H1 (cell line): Measurements from ENCODE around the gene CNIH3. TPM values are rescaled to one million over a fixed set of nuclear protein-coding genes. Genes with fewer than 3 reads are reported as not detected.

ENCODE experiments used
- CTCF ChIA-PET: fragments of 300-600 bp; sonication (Branson Sonifier 250); formaldehyde crosslinking; loops from one replicate; lab custom pipeline; 2021; ENCODE audit not compliant: partially characterized antibody; lab: Charles Lee
- POLR2A ChIA-PET: fragments of 300-600 bp; sonication (Branson Sonifier 250); formaldehyde crosslinking; loops from one replicate; lab custom pipeline; 2021; ENCODE audit warnings: inconsistent platforms; ENCODE audit not compliant: partially characterized antibody; lab: Charles Lee
- DNase-seq, 2 experiments: peaks; one replicate each; pipeline versions ENCODE4 v3.0.0 to v3.0.0-alpha.2; 2010 to 2022; ENCODE audit warnings: low spot score in 2 of 2, low read depth in 1 of 2, mixed read lengths in 1 of 2
- FAIRE-seq: peaks from 2 replicates; lab custom pipeline; 2011; peaks lifted over from hg19 to GRCh38; lab: Jason Lieb, UNC
- H2AFZ ChIP-seq: 2 replicates; pipeline ENCODE4 v1.8.1; 2012; ENCODE audit warnings: low read length, inconsistent platforms
- H2AK5ac ChIP-seq: 2 replicates; pipeline ENCODE4 v1.6.1; 2013; ENCODE audit warnings: low read depth, low read length
- H2BK120ac ChIP-seq: replicated peaks from 2 replicates; pipeline ENCODE3; 2013; ENCODE audit warnings: low read depth, low read length, inconsistent platforms
- H2BK12ac ChIP-seq: 2 replicates; pipeline ENCODE4 v1.6.1; 2013; ENCODE audit warnings: low read depth, low read length
- H2BK15ac ChIP-seq: 2 replicates; pipeline ENCODE4 v1.6.1; 2013; ENCODE audit warnings: low read length
- H2BK20ac ChIP-seq: 2 replicates; pipeline ENCODE4 v1.6.1; 2013; ENCODE audit warnings: low read length
- H2BK5ac ChIP-seq: 2 replicates; pipeline ENCODE4 v1.6.1; 2013; ENCODE audit warnings: low read depth, low read length
- H3K14ac ChIP-seq: 2 replicates; pipeline ENCODE4 v1.6.1; 2013; ENCODE audit warnings: inconsistent platforms; ENCODE audit not compliant: insufficient read length
- H3K18ac ChIP-seq: 2 replicates; pipeline ENCODE4 v1.6.1; 2013; ENCODE audit warnings: low read length; ENCODE audit errors: extremely low read depth
- H3K23ac ChIP-seq: 2 replicates; pipeline ENCODE4 v1.6.1; 2013; ENCODE audit warnings: inconsistent platforms; ENCODE audit not compliant: insufficient read length
- H3K23me2 ChIP-seq: 2 replicates; pipeline ENCODE4 v1.6.1; 2013; ENCODE audit warnings: low read depth, low read length
- H3K27ac ChIP-seq: 2 replicates; pipeline ENCODE4 v1.6.1; 2011; ENCODE audit warnings: low read depth, low read length, inconsistent platforms
- H3K27me3 ChIP-seq, 4 experiments: replicated peaks in 1 of 4; 1 replicate in 1 of 4; 2 replicates in 3 of 4; pipeline versions ENCODE4 v1.6.1 to v1.8.1; 2011 to 2013; ENCODE audit warnings: low read length in 3 of 4, mild to moderate bottlenecking in 3 of 4, inconsistent platforms in 2 of 4, mixed read lengths in 2 of 4, moderate library complexity in 1 of 4; ENCODE audit not compliant: control insufficient read depth in 3 of 4, insufficient read depth in 3 of 4; ENCODE audit errors: extremely low read depth in 1 of 4
- H3K36me3 ChIP-seq, 4 experiments: 2 replicates each; pipeline versions ENCODE4 v1.6.1 to v1.8.1; 2011 to 2013; ENCODE audit warnings: mild to moderate bottlenecking in 4 of 4, low read length in 3 of 4, moderate library complexity in 2 of 4, control low read depth in 1 of 4, inconsistent platforms in 1 of 4; ENCODE audit not compliant: insufficient read depth in 4 of 4, control insufficient read depth in 2 of 4
- H3K4ac ChIP-seq: replicated peaks from 2 replicates; pipeline ENCODE3; 2013; ENCODE audit warnings: low read length, low read depth, mixed read lengths, inconsistent platforms; ENCODE audit not compliant: insufficient read length
- H3K4me1 ChIP-seq, 4 experiments: replicated peaks in 1 of 4; 1 replicate in 1 of 4; 2 replicates in 3 of 4; pipeline versions ENCODE4 v1.6.1 to v1.8.1; 2011 to 2013; ENCODE audit warnings: low read length in 3 of 4, inconsistent platforms in 2 of 4, mixed read lengths in 1 of 4; ENCODE audit not compliant: insufficient read depth in 4 of 4, control insufficient read depth in 3 of 4
- H3K4me2 ChIP-seq, 2 experiments: 2 replicates each; pipeline versions ENCODE4 v1.6.1 to v1.8.1; 2011 to 2013; ENCODE audit warnings: low read depth in 2 of 2, low read length in 2 of 2, control low read depth in 1 of 2, inconsistent platforms in 1 of 2, mild to moderate bottlenecking in 1 of 2; ENCODE audit not compliant: insufficient read depth in 1 of 2
- H3K4me3 ChIP-seq, 4 experiments: fragments of 200-600, 300-600 bp in 1 of 4; sonication (generic), shearing (Covaris generic), sonication (Bioruptor Twin) in 1 of 4; 2 replicates each; pipeline versions ENCODE4 v1.5.1 to v1.8.1; 2011 to 2016; ENCODE audit warnings: low read length in 4 of 4, low read depth in 3 of 4, control low read depth in 2 of 4, inconsistent platforms in 2 of 4, mild to moderate bottlenecking in 2 of 4, mixed read lengths in 1 of 4, moderate library complexity in 1 of 4; ENCODE audit not compliant: insufficient read depth in 2 of 4; ENCODE audit errors: extremely low read depth in 1 of 4
- H3K56ac ChIP-seq: replicated peaks from 2 replicates; pipeline ENCODE3; 2013; ENCODE audit warnings: low read depth, mild to moderate bottlenecking, mixed read lengths, low read length, inconsistent platforms; ENCODE audit not compliant: insufficient read length
- H3K79me1 ChIP-seq: 2 replicates; pipeline ENCODE4 v1.6.1; 2013; ENCODE audit warnings: low read depth, low read length, control low read depth
- H3K79me2 ChIP-seq, 2 experiments: 2 replicates each; pipeline versions ENCODE4 v1.6.1 to v1.8.1; 2012 to 2013; ENCODE audit warnings: low read length in 2 of 2, mild to moderate bottlenecking in 2 of 2, inconsistent platforms in 1 of 2; ENCODE audit not compliant: insufficient read depth in 2 of 2, control insufficient read depth in 1 of 2
- H3K9ac ChIP-seq, 4 experiments: replicated peaks in 1 of 4; 1 replicate in 1 of 4; 2 replicates in 3 of 4; pipeline versions ENCODE4 v1.6.1 to v1.8.1; 2011 to 2013; ENCODE audit warnings: low read depth in 3 of 4, low read length in 3 of 4, control low read depth in 2 of 4, mild to moderate bottlenecking in 2 of 4, moderate library complexity in 2 of 4, inconsistent platforms in 1 of 4; ENCODE audit errors: extremely low read depth in 1 of 4
- H3K9me3 ChIP-seq, 2 experiments: 2 replicates each; pipeline versions ENCODE4 v1.6.1 to v1.8.1; 2012 to 2013; ENCODE audit warnings: mild to moderate bottlenecking in 2 of 2, moderate library complexity in 2 of 2, control low read depth in 1 of 2, inconsistent platforms in 1 of 2, low read depth in 1 of 2, low read length in 1 of 2, mixed read lengths in 1 of 2; ENCODE audit not compliant: insufficient read depth in 2 of 2
- H4K20me1 ChIP-seq, 2 experiments: replicated peaks in 1 of 2; 2 replicates each; pipeline versions ENCODE3 to v1.8.1; 2011 to 2013; ENCODE audit warnings: inconsistent platforms in 2 of 2, low read length in 2 of 2, mild to moderate bottlenecking in 1 of 2; ENCODE audit not compliant: insufficient read depth in 2 of 2, control insufficient read depth in 1 of 2
- H4K5ac ChIP-seq: 2 replicates; pipeline ENCODE4 v1.6.1; 2013; ENCODE audit warnings: low read length, low read depth, mixed read lengths, inconsistent platforms; ENCODE audit not compliant: insufficient read length
- H4K8ac ChIP-seq: 2 replicates; pipeline ENCODE4 v1.8.0; 2013; ENCODE audit warnings: mild to moderate bottlenecking, moderate library complexity, low read length, inconsistent platforms; ENCODE audit not compliant: insufficient read depth; ENCODE audit errors: extremely low read depth
- H4K91ac ChIP-seq: replicated peaks from 2 replicates; pipeline ENCODE3; 2013; ENCODE audit warnings: low read length, mixed read lengths, inconsistent platforms; ENCODE audit not compliant: insufficient read length
- ATF2 ChIP-seq: IDR thresholded peaks from 2 replicates; pipeline ENCODE4 v1.6.1; 2012; ENCODE audit warnings: low read length, inconsistent platforms
- GTF2F1 ChIP-seq: IDR thresholded peaks from 2 replicates; pipeline ENCODE4 v1.6.1; 2012; ENCODE audit warnings: low read depth, low read length, improper control_type of control experiment, borderline replicate concordance
- HDAC2 ChIP-seq, 2 experiments: fragments of 300-600 bp in 1 of 2; sonication (generic) in 1 of 2; IDR thresholded peaks; 2 replicates each; pipeline ENCODE4 v1.6.1; 2011 to 2012; ENCODE audit warnings: low read depth in 2 of 2, low read length in 2 of 2, mild to moderate bottlenecking in 2 of 2, moderate library complexity in 2 of 2, borderline replicate concordance in 1 of 2, inconsistent platforms in 1 of 2
- HDAC6 ChIP-seq: IDR thresholded peaks from one replicate; pipeline ENCODE4 v1.7.1; 2012; ENCODE audit warnings: low read depth, mild to moderate bottlenecking, inconsistent platforms, low read length, moderate library complexity
- KDM1A ChIP-seq: fragments of 200-600, 300-600 bp; sonication (generic); IDR thresholded peaks from 2 replicates; pipeline ENCODE4 v1.7.1; 2016; ENCODE audit warnings: mild to moderate bottlenecking, low read length, borderline replicate concordance
- MAX ChIP-seq: IDR thresholded peaks from 2 replicates; pipeline ENCODE4 v1.6.1; 2012; ENCODE audit warnings: inconsistent platforms
- PHF8 ChIP-seq: fragments of 200-600 bp; sonication (generic); conservative IDR thresholded peaks from 2 replicates; pipeline ENCODE4 v1.7.1; 2012; ENCODE audit warnings: low read depth, mild to moderate bottlenecking, inconsistent platforms, low read length, moderate library complexity
- POLR2AphosphoS5 ChIP-seq: IDR thresholded peaks from 2 replicates; pipeline ENCODE4 v1.6.1; 2011; ENCODE audit warnings: low read depth, low read length
- RXRA ChIP-seq: IDR thresholded peaks from 2 replicates; pipeline ENCODE4 v1.6.1; 2011; ENCODE audit warnings: low read depth, mild to moderate bottlenecking, low read length, moderate library complexity; ENCODE audit not compliant: insufficient read depth
- SP1 ChIP-seq: IDR thresholded peaks from 2 replicates; pipeline ENCODE4 v1.6.1; 2011; ENCODE audit warnings: low read depth, low read length
- TAF1 ChIP-seq: IDR thresholded peaks from 2 replicates; pipeline ENCODE4 v1.6.1; 2011; ENCODE audit warnings: mild to moderate bottlenecking, low read depth, low read length
- TBP ChIP-seq: IDR thresholded peaks from 2 replicates; pipeline ENCODE4 v1.6.1; 2011; ENCODE audit warnings: low read depth, low read length, improper control_type of control experiment
- TEAD4 ChIP-seq: IDR thresholded peaks from 2 replicates; pipeline ENCODE4 v1.6.1; 2012; ENCODE audit warnings: low read depth, low read length, inconsistent platforms, mixed read lengths
- WGBS, 2 experiments: shearing (Covaris generic) in 1 of 2; methylation state at CpG; one replicate each; pipeline versions ENCODE4 v1.1.6 to v1.1.7; 2013 to 2015; ENCODE audit warnings: low lambda C conversion rate in 2 of 2, mixed read lengths in 2 of 2, inconsistent platforms in 1 of 2, low coverage in 1 of 2, missing lambda C conversion rate in 1 of 2; ENCODE audit not compliant: insufficient replicate concordance in 2 of 2, insufficient coverage in 1 of 2, insufficient read length in 1 of 2; ENCODE audit errors: extremely low coverage in 1 of 2, missing lambda C conversion rate in 1 of 2; 5-methylcytosine and 5-hydroxymethylcytosine counted together
- polyA plus RNA-seq, 7 experiments: library from polyadenylated mRNA; depleted of rRNA in 3 of 7; stranded (reverse) in 5 of 7; unstranded in 2 of 7; fragments of >200 nt in 5 of 7; fragments of 200-250 nt in 2 of 7; gene quantifications; 1 replicate in 5 of 7; 2 replicates in 1 of 7; 4 replicates in 1 of 7; pipeline versions ENCODE4 v1.2.1 to v1.2.3, GENCODE V29; 2011 to 2013; ENCODE audit warnings: missing spikeins in 2 of 7, mixed read lengths in 2 of 7
- total RNA-seq: library from RNA; stranded (reverse); fragmentation: NEBNext Ultra II Directional; extraction: Animal tissue kit (Norgen Biotek cat#: 25700); gene quantifications from 2 replicates; pipeline ENCODE4 v1.2.1, GENCODE V29; 2021

The CNIH3 gene
- total and polyA plus RNA-seq, 2 of the 8 experiments (the other 6 are each of a cell fraction or from before 2014, with no cell fraction given), result 3.7 to 5.6 TPM

DNA sequence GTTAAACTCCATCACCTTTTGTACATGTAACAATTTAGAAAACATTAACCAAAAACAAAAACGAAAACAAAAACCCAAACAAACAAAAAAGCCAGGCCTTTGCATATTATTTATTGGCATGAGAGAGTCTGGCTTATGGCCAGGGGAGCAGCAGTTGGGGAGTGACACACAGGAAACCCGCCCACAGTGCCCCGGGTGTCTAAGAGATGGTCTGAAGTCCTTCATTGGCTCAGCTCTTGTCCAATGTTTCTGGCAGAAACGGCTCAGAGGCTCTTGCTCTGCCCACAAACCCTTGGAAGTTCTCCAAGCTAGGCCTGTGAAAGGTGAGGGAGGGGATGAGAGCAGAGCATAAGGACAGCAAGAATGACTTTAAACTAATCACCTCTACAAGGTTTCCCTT is 131.5 kb downstream of the CNIH3 start:
- no peak overlapping the region for H4K91ac ChIP-seq
- H2AFZ ChIP-seq, result no peak overlapping the region
- no peak overlapping the region for H4K8ac ChIP-seq
- no peaks in the 10 kb centered on the region for H3K27me3 ChIP-seq
- no peak overlapping the region for H3K14ac ChIP-seq
- no peak overlapping the region for H3K18ac ChIP-seq
- POLR2A ChIA-PET, result no interaction called here
- CTCF ChIA-PET, result interaction anchor here (1.1 to 1.4 kb wide), 2 partner anchors 27 to 102 kb away, joined by 3 read pairs; no protein-coding TSS in a partner anchor
- no peaks in the 10 kb centered on the region for H3K9me3 ChIP-seq
- H3K36me3 ChIP-seq, result no peaks in the 10 kb centered on the region
- H3K56ac ChIP-seq, result no peak overlapping the region
- no peak overlapping the region for H3K23ac ChIP-seq
- H2BK15ac ChIP-seq, result no peak overlapping the region
- H3K4me3 ChIP-seq, result no peak overlapping the region
- no peak overlapping the region for H2BK120ac ChIP-seq
- H4K5ac ChIP-seq, result no peak overlapping the region
- H2AK5ac ChIP-seq, result no peak overlapping the region
- 82% methylated on average over 4 of the region's 4 CpGs; no CpG with 5 or more reads in 1 of the 2 experiments for WGBS, 2 experiments
- no peaks in the 10 kb centered on the region for H4K20me1 ChIP-seq
- DNase-seq, result no peak
- no peak for FAIRE-seq
- H3K79me1 ChIP-seq, result no peaks in the 10 kb centered on the region
- no peak overlapping the region for H2BK5ac ChIP-seq
- no peaks in the 10 kb centered on the region for H3K79me2 ChIP-seq
- H3K27ac ChIP-seq, result no peak overlapping the region
- no peak overlapping the region for H3K4me2 ChIP-seq
- H3K23me2 ChIP-seq, result no peaks in the 10 kb centered on the region; the same call in 1 of the 2 replicates
- no peaks in the 10 kb centered on the region for H3K4me1 ChIP-seq
- H2BK20ac ChIP-seq, result no peak overlapping the region
- H3K4ac ChIP-seq, result no peak overlapping the region
- H3K9ac ChIP-seq, result no peak overlapping the region
- H2BK12ac ChIP-seq, result no peak overlapping the region
- no peak for TF ChIP-seq RXRA
- no peak for TF ChIP-seq KDM1A
- no peak for TF ChIP-seq TAF1
- no peak for TF ChIP-seq PHF8
- TF ChIP-seq TBP, result no peak
- no peak for TF ChIP-seq HDAC6
- no peak for TF ChIP-seq POLR2AphosphoS5
- no peak for TF ChIP-seq ATF2
- no peak for TF ChIP-seq HDAC2 (IDR thresholded peaks at IDR 0.05; ENCODE audit: borderline replicate concordance in 1 of 2, low read depth in 2 of 2, low read length in 2 of 2)
- no peak for TF ChIP-seq GTF2F1
- no peak for TF ChIP-seq TEAD4
- no peak for TF ChIP-seq MAX
- no peak for TF ChIP-seq SP1
